HPDE6-E6E7 (cell line): ENCODE results near the gene RNF7.
"Not testable (repeated sequence)": the region's sequence is repeated elsewhere in the genome, so short reads cannot be mapped to it uniquely, and the experiment has no call there.

Experiments
- DNase-seq: peaks from one replicate; pipeline ENCODE4 v3.0.0; 2011; ENCODE audit warnings: missing footprints; ENCODE audit errors: extremely low spot score

Gene RNF7

DNA sequence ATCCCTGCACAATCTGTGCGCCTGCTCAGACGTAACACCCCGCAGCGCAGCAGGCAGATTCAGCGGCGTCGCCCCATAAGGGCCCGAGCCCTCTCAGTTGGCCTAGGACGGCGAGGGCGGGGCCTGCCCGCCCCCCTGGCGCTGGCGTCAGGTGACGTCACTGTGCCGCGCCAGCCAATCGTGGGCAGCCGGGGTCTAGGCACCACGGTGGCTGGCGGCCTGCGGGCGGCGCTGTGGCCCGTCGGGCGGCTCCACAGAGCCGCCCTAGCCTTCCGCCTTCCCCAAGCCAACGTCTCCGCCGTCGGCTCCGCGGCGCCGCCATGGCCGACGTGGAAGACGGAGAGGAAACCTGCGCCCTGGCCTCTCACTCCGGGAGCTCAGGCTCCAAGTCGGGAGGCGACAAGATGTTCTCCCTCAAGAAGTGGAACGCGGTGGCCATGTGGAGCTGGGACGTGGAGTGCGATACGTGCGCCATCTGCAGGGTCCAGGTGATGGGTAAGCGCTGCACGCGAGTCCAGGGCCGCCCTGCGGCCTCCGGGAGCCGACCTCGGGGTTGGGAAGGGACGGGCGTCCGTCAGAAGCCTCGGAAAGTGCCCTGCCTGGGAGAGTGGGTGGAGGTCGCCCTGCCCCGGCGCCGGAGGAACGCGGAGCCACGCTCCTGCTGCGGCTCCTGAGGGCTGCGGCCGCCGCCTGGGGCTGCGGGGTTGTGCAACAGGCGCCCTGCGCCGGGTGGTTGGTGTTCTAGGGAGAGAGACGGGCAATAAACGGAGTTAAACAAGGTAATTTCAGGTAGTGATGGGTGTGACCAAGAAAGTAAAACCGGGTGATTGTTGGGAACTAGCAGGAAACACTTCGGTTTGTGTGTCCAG, at the start of gene RNF7:
RNF7 (plus strand) TSS at position 277 of the 869 bp plus-strand sequence; CDS start at position 321, 44 bp downstream.
- peak; percentile 88 for DNase-seq

DNA sequence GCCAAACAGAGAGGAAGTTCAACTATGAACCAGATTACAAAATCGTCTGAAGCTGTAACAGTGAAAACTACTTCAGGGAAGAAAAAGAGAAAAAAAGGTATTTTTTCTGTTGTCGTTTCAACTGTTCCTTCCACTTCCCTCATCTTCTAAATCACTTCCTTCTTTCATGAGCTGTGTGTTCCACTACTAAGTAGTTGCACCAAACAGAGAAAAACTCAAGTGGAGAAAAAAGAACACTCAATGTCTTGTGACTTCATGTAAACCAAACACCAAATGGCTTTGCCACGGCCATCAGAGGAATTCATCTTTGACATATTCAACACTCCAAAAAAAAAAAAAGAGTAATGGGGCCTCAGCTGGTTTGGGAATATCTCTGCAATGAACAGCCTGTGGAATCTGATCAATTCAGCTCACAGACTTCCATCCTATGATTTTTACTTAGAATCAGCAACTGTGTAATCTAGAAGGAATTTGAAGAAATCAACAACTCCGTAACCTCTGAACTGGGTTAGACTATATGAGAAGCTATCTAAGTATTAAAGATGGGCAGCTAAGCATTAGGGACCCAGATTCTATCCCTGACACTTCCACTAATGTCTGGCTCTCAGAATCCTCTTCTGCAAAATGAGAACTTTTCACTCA, 47.5 kb upstream of the RNF7 start:
- no peak for DNase-seq

DNA sequence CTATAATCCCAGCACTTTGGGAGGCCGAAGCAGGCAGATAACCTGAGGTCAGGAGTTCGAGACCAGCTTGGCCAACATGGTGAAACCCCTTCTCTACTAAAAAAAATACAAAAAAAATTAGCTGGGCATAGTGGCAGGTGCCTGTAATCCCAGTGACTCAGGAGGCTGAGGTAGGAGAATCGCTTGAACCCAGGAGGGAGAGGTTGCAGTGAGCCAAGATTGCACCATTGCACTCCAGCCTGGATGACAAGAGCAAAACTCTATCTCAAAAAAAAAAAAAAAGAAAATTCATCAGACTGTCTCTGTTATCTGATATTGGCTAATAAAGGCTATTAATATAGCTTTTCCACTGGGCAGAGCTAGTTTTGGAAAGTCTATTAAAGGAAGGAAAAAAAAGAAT, 46.6 kb upstream of the RNF7 start:
- DNase-seq = not testable (repeated sequence)

DNA sequence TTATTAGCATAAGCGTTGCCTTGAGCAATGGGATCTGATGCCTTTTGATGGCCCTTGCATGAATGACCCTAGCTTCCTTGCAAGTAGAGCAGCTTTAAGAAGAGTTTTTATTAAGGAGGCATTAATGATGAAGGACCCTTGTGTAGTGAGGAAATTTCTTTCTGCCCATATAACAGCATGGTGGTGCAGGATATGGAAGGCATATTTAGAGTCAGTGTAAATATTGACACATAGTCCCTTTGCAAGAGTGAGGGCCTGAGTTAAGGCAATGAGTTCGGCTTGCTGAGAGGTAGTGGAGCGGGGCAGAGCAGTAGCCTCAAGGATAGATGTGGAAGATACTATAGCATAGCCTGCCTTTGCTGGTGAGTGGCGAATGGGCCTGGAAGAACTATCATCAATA, 45.1 kb upstream of the RNF7 start:
- not testable (repeated sequence) for DNase-seq

DNA sequence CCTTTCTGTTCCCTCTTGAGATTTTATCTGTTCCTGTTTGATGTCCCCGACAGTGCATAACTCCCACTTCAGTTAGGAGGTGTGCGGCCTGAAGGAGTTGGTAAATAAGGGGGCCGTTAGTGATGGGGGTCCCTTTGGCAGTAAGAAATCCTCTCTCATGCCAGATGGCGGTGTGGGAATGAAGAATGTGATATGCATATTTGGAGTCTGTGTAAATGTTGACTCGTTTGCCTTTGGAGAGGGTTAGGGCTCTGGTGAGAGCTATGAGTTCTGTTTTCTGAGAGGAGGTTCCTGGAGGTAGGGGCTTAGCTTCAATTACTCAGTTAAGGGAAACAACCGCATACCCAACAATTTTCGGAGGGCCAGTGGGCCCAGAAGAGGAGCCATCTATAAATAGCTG, 38.8 kb upstream of the RNF7 start:
- DNase-seq = no peak

DNA sequence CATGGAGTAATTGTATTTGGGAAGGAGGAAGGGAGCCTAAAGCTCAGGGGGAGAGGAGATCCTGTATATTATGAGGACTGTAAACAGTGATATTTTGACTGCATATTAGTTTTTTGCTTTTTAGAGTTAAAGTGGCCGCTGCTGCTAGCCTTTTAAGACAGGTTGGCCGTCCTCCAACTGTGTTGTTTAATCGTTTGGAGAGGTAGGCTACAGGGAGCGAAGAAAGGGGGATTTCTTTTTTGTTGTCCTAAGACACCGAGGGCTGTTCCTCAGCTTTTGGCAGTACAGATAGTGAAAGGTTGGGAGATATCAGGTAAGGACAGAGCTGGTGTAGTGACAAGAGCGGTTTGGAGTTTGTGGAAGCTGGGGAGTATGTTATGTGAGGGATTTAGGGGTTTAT, 38.2 kb upstream of the RNF7 start:
- DNase-seq = no peak

DNA sequence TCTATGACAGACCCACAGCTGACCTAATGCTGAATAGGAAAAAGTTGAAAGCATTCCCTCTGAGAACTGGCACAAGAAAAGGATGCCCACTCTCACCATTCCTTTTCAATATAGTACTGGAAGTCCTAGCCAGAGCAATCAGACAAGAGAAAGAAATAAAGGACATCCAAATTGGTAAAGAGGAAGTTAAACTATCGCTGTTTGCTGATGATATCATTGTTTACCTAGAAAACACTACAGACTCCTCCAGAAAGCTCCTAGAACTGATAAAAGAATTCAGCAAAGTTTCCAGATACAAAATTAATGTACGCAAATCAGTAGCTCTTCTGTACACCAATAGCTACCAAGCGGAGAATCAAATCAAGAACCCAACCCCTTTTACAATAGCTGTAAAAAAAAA, 34.7 kb upstream of the RNF7 start:
- DNase-seq = not testable (repeated sequence)

DNA sequence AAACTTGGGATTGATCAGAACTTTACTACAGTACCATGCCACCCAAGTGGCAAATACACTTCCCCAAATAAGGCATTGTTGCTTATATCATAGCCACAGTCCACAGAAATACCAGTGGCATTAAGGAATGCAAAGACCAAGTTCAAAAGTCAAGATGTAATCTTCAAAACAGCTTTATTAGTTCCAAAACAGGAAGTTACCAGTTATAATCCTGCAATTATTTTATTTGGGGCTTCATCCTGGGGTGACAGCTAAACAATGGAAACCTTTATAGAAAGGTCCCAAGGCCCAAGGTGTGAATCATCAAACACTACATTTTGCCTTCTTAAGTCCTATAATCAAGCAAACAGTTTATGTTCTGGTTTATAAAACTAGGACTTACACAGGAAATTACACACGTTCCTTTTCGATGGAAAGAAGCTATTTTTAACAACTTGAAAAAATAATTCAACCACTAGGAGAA, 30.3 kb upstream of the RNF7 start:
- DNase-seq = no peak

DNA sequence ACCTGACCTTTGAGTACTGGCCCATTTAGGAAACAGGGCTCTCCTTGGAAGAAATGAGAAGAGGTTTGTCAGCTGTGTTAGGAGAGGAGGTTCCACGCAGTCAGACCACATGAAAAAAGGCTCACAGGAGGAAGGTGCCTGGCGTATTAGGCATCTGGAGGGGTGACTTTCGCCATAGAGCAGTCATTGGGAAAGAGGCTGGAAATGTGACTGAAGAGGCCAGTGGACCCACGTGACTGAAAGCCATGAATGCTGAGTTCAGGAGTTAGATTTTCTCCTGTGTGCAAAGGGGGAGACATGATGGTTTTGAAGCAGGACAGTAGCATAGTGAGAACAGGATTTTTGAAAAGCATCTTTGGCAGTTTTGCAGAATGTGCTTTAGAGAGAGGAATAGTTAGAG, 29.7 kb upstream of the RNF7 start:
- DNase-seq = no peak

DNA sequence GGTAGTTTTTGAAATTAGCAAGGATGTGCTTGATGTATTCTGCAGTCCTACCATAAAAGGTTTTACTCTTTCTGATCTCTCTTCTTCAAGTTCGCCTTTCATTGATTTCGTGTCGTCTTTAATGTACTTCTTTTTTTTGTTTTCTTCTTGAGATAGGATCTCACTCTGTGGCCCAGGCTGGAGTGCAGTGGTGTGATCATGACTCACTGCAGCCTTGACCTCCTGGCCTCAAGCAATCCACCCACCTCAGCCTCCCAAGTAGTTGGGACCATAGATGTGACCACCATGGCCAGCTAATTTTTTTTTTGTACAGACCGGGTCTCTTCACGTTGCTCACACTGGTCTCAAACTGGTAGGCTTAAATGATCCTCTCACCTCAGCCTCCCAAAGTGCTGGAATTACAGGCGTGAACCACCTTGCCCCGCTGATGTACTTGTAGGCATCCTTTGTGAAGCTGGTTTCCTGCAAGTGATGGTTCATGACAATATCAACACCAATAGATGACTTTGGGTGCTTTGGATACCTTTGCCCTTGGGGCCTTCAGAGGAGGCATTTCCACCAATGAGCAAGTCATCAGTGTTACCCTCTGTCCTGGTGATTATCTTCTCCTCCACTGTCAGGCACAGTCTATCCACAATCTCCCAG, 28.9 kb upstream of the RNF7 start:
- no peak for DNase-seq

DNA sequence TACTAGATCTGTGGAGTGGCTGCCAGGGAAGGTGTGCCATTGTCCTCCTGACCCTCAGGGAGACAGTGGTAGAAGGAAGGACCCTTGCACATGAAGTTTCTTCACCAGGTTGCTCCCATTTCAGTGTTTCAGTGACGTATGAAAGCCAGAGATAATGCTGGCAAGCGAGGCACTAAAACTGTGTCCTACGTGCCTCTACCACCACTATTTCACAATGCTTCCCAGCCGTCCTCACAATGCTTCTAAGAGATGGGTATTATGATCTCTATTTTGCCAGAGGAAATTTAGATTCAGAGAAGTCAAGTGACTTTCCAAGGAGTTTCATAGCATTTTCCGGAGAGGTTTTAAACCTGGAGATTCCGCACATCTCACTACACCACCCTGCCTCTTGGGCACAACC, 28.0 kb upstream of the RNF7 start:
- no peak for DNase-seq

DNA sequence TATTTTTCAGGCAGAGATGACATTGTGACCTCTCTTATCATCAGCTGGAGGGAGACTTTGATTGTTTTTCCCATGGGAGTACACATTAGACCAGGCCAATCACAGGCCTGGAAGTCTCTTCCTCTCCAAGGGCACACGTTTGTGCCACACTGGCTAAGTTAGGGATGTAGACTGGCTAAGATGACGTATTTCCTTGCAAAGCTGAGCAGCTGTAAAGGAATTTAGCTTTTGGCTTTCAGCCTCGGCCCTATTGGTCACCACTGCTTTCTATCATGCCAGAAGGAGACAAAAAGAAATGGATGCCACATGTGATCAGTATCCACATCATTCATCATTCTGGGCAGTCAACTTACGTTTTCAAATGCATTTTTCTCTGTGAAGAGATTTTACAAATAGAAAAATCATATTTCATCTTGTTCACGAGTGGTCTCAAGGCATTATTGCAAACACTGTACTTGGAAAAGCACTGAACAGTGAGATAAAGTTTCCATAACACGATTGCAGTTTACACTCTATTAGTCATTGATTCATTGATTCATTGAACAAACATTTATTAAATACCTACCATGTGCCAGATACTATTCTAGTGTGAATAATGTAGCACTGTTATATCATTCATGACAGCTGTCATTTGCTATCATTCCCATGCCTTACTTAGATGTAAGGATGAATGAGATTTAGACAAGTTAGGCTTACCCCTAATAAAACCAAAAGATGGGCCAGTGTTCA, 27.0 kb upstream of the RNF7 start:
- no peak for DNase-seq

DNA sequence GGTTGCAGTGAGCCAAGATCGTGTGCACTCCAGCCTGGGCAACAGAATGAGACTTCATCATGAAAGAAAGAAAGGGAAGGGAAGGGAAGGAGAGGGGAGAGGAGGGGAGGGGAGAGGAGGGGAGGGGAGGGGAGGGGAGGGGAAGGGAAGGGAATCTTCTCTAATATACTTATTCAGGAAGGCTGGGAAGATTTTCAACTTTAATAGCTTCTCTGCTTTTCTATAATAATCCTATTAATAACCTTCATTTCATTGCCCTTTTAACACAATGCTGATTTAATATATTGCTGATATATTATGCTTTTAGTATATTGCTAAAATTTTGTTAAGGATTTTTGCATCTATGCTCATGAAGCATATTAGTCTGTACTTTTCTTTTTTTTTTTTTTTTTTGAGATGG, 23.4 kb upstream of the RNF7 start:
- no peak for DNase-seq

DNA sequence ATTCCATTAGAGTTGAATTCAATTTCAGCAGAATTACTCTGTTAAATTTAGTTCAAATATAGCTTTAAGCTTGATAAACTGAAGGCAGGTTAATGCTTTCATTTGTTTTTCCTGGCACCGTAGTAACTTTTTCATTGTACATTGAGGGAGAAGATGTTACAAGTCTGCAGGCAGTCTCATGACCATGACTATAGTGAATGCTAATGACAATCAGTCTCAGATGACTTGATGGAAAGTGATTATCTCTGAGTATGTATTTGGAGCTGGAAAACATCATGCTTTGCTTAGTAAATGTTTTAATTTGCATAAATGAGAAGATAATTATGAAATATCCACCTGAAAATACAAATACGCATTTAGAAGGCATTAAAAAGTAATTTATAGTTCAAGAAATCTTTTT, 16.0 kb upstream of the RNF7 start:
- no peak for DNase-seq

DNA sequence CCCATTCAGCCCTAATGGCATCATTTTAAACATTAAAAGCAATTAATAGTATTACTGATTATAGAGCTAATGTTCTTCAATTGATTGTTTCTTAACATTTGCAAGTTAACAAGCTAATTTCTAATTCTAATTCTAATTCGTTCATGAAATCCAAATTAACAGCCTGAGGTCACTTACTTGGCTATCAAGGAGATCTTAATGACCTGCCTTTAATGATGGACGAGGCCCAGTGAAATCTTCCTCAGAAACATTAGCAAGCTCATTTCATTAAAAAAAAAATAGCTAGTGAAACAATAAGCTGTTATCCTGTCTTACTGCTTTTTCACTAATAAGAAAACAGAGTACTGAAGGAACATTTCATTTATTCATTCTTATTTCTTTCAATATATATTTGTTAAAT, 15.4 kb upstream of the RNF7 start:
- DNase-seq = no peak

DNA sequence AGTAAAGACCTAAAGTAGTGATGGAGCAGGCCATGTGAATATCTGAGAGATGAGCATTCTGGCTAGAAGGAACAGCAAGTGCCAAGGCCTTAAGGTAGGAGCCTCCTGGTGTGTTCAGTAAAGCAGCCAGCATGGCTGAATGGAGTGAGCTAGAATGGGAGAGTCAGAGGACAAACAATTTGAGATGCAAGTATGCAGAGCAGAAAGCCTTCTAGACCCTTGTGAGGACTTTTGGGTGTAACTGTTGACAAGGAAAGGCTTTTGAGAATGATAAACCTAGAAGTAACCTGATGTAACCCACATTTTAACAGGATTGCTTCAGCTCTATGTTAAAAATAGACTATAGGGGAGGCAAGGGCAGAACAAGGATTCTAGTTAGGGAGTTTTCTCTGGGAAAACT, 14.8 kb upstream of the RNF7 start:
- no peak for DNase-seq

DNA sequence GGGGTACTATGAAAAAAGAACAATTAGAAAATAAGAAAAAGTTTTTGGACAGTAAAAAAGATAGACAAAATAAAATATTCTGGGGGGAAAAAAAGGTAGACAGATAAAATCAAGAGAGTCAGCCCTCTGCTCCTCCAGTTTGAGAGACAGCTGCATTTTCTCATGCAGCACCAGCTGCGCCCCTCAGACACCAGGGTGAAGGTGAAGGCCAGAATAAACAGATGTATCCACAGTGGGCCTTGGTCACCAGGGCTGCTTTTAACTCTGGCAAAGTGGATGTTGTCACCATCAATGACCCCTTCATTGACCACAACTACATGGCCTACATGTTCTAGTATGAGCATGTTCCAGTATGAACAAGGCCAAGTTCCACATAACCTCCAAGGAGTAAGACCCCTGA, 13.9 kb upstream of the RNF7 start:
- no peak for DNase-seq

DNA sequence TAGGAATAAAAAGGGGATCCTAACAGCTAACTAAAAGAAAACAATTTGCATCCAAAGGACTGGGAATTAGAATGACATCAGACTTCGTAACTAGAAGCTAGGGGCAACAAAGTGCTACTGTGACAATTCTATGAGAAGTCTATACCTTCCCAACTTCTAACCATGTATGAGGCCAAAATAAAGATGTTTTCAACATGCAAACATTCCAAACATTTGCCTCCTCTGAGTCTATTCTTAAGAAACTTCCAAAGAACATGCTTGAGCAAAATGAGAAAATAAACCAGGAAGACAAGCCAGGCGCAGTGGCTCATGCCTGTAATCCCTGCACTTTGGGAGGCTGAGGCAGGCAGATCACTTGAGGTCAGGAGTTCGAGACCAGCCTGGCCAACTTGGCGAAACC, 13.1 kb upstream of the RNF7 start:
- DNase-seq = no peak

DNA sequence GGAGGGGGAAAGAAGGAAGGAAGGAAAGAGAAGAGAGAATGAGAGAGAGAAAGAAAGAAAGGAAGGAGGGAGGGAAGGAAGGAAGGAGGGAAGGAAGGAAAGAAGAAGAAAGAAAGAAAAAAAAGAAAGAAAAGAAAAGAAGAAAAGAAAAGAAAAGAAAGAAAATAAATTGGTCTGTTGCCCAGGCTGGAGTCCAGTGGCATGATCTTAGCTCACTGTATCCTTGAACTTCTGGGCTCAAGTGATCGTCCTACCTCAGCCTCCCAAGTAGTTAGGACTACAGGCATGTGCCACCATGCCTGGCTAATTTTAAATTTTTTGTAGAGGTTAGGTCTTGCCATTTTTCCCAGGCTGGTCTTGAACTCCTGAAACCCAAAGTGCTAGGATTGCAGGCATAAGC, 11.6 kb upstream of the RNF7 start:
- DNase-seq = no peak

DNA sequence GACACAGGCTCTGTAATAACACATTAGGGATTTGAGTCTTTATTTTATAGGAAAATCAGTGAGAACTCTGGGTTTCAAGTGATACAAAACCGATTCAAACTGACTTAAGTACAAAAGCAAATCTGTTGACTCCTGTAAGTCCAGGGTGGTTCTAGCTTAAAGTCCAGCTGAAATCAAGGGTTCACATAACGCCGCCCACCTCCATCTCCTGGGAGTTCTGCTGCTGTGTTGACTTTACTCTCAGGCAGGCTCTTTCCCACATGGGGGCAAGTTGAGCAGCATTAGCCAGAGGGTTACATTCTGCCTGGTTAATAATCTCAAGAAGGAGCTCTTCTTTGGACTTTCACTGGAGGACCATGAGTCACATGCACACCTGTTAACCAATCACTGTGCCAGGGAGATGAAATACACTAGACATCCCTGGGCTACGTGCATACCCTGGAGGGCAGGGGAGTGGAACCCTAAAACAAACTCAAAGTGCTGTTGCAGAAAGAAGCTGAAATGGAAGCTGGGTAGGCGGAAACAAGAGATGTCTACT, 9.7 kb upstream of the RNF7 start:
- DNase-seq = no peak

DNA sequence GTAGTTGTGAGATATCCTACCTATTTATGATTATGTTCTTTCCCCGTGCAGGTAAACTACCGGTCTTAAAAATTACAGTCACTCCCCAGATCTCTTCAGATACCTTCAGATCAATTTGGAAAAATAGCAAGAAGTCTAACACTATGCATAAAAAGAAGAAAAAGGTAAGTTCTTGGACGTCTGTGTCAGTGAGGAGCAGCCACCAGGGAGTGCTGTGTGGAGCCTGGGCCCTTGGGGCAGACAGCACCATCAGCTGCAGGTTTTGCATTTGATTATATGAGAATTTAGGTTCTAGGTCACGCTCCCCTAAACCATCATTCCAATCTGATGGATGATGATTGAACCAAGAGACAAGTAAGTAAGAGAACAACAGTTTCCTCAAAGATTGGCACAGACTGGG, 8.9 kb upstream of the RNF7 start:
- no peak for DNase-seq

DNA sequence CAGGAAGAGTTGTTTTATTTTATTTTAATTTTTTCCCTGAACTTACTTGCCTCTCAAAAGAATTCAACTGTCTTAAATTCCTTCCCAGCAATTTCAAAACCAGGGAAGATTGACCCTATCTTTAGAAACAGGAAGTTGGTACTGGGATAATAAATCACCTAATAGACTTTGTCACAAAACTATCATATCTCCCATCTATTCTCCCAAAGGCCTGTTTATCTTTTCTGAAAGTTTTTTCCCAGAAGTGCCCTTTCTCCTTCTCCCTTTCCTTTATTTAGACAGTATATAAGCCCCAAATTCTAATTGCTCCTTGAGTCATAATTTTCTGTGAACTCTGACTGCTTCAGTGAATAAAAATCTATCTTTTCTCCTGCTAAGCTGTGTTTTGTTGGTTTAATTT, 2.9 kb upstream of the RNF7 start:
- DNase-seq = no peak
